ENCODE results near the gene TMCC1. TPM values are rescaled to one million over a fixed set of nuclear protein-coding genes. Genes with fewer than 3 reads are reported as not detected.

The TMCC1 gene
- total RNA-seq, 1 donor from 2014 or later = 18.0 TPM

DNA sequence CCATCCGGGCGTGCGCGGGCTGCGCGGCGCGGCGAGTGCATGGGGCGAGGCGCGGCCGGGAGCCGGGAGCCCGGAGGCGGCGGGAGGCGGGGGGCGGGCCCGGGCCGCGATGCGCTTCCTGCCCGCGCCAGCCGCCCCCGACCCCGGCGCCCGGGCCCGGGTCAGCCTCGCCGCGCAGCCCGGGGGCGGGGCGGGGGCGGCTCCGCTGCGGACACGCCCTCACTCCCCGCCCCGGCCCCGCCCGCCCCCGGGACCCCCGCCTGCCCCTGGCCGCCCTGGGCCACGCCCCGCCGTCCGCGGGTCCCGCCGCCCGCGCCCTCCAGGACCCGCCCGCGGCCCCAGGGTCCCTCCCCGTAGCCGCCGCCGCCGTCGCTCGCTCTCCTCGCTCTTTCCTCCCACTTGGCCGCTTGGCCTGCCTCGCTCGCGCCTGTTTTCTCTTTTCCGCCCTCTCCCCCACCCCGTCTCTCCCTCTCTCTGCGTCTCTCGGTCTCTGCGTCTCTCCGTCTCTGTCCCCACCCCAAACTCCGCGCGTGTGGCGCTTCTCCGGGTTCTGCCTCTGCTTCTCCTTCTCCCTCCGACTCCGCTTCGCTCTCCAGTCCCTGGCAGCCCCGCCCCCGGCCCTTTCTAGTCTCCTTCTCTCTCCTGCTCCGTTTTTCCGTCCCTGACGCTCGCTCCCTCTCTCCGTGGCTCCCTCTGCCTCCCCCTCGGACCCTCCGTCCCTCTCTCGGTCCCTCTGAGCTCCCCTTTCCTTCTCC is 286.7 kb downstream of the TMCC1 start, which contains the start of gene PLXND1:
PLXND1 (minus strand) TSS at position 41 of the 755 bp plus-strand sequence; CDS start at position 4, 37 bp downstream.
- Mint-ChIP-seq H3K9me3 (no peaks in the 10 kb centered on the region), H3K27ac (peak within 1 kb of the TSS; percentile 31), H3K4me1 (ENCODE audit: low read depth) (peaks cover 10% of the 10 kb centered on the region), H3K27me3 (ENCODE audit: low read depth) (peaks cover 48% of the 10 kb centered on the region), H3K4me3 (ENCODE audit: low read depth) (peak within 1 kb of the TSS; percentile 85), H3K36me3 (ENCODE audit: low read depth) (no peaks in the 10 kb centered on the region)
- intact Hi-C loops (cut with micrococcal nuclease) = loop anchor here (5.0 kb wide), 1 partner anchor 285 kb away; the partner anchor contains the start of gene TMCC1
- peak; percentile 13 for DNase-seq (ENCODE audit: low spot score)

GRCh38 chr3:129605922-129606635 is 287.4 kb downstream of the TMCC1 start:
- peaks cover 52% of the 10 kb centered on the region for H3K27me3 Mint-ChIP-seq (ENCODE audit: low read depth)

DNA sequence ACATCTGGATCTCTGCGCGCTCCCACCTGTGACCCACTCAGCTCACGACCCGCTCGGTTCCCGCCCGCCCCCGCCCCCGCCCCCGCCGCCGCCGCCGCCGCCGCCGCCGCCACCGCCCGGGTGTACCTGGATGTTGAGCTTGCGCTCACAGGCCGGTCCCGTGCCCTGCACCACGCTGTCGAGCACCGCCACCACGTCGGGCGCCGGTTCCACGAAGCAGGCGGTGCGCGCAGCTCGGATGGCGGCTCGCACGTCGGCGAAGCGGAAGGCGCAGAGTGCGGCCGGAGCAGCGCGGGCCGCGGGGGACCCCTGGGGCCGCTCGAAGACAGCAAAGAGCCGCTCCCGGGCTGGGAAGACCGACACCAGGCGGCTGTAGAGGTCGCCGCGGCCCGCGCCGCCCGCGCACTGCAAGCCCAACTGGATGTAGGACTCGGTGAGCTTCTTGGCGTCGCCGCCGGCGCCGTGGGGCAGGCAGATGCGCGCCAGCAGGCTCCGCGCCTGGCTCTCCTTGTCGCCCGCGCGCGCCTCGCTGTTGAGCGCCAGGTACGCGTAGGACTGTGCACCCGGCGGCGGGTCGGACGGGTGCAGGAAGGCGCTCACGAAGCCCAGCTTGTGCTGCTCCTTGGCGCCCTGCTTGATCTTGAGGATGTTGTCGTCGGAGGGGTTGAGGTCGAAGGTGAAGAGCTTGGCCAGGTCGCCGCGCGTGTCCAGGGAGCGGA is 288.1 kb downstream of the TMCC1 start:
- Mint-ChIP-seq H3K9me3 (no peaks in the 10 kb centered on the region), H3K27me3 (ENCODE audit: low read depth) (peaks cover 56% of the 10 kb centered on the region), H3K27ac (peak overlapping the region; percentile 29), H3K4me3 (ENCODE audit: low read depth) (peak overlapping the region; percentile 85), H3K36me3 (ENCODE audit: low read depth) (no peaks in the 10 kb centered on the region), H3K4me1 (ENCODE audit: low read depth) (peaks cover 10% of the 10 kb centered on the region)
- DNase-seq (ENCODE audit: low spot score) = peak; percentile 30
- intact Hi-C loops (cut with micrococcal nuclease) = loop anchor here (5.0 kb wide), 1 partner anchor 287 kb away; the partner anchor contains the start of gene TMCC1

More at GRCh38 chr3:129605922-129606635, 287.4 kb downstream of the TMCC1 start:
- intact Hi-C loops (cut with micrococcal nuclease) = loop anchor here (5.0 kb wide), 1 partner anchor 286 kb away; the partner anchor contains the start of gene TMCC1
- H3K27ac Mint-ChIP-seq = no peak overlapping the region
- H3K4me3 Mint-ChIP-seq (ENCODE audit: low read depth) = peak overlapping the region; percentile 85
- no peaks in the 10 kb centered on the region for H3K9me3 Mint-ChIP-seq
- H3K4me1 Mint-ChIP-seq (ENCODE audit: low read depth) = peaks cover 10% of the 10 kb centered on the region
- no peak for DNase-seq (ENCODE audit: low spot score)
- no peaks in the 10 kb centered on the region for H3K36me3 Mint-ChIP-seq (ENCODE audit: low read depth)

GRCh38 chr3:129604767-129605166 is 288.7 kb downstream of the TMCC1 start:
- Mint-ChIP-seq H3K27ac (no peak overlapping the region), H3K9me3 (no peaks in the 10 kb centered on the region), H3K27me3 (ENCODE audit: low read depth) (peaks cover 52% of the 10 kb centered on the region), H3K4me3 (ENCODE audit: low read depth) (no peak overlapping the region), H3K4me1 (ENCODE audit: low read depth) (peaks cover 10% of the 10 kb centered on the region), H3K36me3 (ENCODE audit: low read depth) (no peaks in the 10 kb centered on the region)
- DNase-seq (ENCODE audit: low spot score) = no peak
- intact Hi-C loops (cut with micrococcal nuclease) = loop anchor here (5.0 kb wide), 1 partner anchor 288 kb away; the partner anchor contains the start of gene TMCC1

DNA sequence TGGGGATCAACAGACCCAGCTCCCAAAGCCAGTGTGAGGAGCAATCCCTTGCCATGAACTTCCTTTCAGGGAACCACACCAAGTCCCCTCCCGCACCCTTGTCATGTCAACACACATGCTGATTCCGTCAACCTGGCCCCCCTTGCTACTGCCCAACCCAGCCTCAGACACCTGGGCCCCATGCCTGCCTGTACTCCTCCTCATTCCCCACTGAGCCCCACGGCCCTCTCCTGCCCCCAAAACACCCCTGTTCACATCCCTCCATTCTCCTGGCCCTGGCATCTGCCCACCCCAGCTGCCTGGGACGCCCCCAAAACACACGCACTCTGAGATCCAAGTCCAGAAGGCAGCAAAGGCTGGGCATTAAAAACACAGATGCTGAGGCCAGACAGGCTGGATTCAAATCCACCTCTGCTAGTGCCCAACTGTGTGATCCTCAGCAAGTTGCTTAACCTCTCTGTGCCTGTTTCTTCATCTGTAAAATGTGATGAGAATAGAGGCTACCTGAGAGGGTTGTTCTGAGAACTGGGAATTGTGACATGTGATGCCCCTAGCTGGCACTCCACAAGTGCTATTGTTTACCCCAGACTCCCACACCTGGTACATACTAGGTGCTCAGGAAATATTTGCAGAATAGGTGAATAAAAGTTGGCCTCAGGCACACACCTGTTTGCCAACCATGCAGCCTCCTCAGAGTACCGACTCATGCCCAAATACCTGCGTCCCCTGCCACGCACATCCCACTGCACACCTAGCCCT is 289.3 kb downstream of the TMCC1 start:
- peaks cover 9% of the 10 kb centered on the region for H3K4me1 Mint-ChIP-seq (ENCODE audit: low read depth)
- no peaks in the 10 kb centered on the region for H3K9me3 Mint-ChIP-seq
- no peak overlapping the region for H3K4me3 Mint-ChIP-seq (ENCODE audit: low read depth)
- H3K27me3 Mint-ChIP-seq (ENCODE audit: low read depth) = peaks cover 51% of the 10 kb centered on the region
- H3K36me3 Mint-ChIP-seq (ENCODE audit: low read depth) = no peaks in the 10 kb centered on the region
- H3K27ac Mint-ChIP-seq = no peak overlapping the region
- no peak for DNase-seq (ENCODE audit: low spot score)
- intact Hi-C loops (cut with micrococcal nuclease) = no loop called here

- H3K4me3 Mint-ChIP-seq (ENCODE audit: low read depth) = no peak overlapping the region
- no peak overlapping the region for H3K27ac Mint-ChIP-seq
- peaks cover 7% of the 10 kb centered on the region for H3K4me1 Mint-ChIP-seq (ENCODE audit: low read depth)
- no peaks in the 10 kb centered on the region for H3K9me3 Mint-ChIP-seq
- intact Hi-C loops (cut with micrococcal nuclease) = no loop called here
- no peak for DNase-seq (ENCODE audit: low spot score)
- peaks cover 48% of the 10 kb centered on the region for H3K27me3 Mint-ChIP-seq (ENCODE audit: low read depth)
- H3K36me3 Mint-ChIP-seq (ENCODE audit: low read depth) = no peaks in the 10 kb centered on the region
These were observed 290.0 kb downstream of the TMCC1 start for GRCh38 chr3:129603561-129603942.

GRCh38 chr3:129602730-129603560 is 290.6 kb downstream of the TMCC1 start:
- intact Hi-C loops (cut with micrococcal nuclease) = no loop called here
- Mint-ChIP-seq H3K36me3 (ENCODE audit: low read depth) (no peaks in the 10 kb centered on the region), H3K4me3 (ENCODE audit: low read depth) (no peak overlapping the region), H3K27ac (no peak overlapping the region), H3K9me3 (no peaks in the 10 kb centered on the region), H3K4me1 (ENCODE audit: low read depth) (peaks cover 7% of the 10 kb centered on the region), H3K27me3 (ENCODE audit: low read depth) (peaks cover 48% of the 10 kb centered on the region)
- DNase-seq (ENCODE audit: low spot score) = no peak

DNA sequence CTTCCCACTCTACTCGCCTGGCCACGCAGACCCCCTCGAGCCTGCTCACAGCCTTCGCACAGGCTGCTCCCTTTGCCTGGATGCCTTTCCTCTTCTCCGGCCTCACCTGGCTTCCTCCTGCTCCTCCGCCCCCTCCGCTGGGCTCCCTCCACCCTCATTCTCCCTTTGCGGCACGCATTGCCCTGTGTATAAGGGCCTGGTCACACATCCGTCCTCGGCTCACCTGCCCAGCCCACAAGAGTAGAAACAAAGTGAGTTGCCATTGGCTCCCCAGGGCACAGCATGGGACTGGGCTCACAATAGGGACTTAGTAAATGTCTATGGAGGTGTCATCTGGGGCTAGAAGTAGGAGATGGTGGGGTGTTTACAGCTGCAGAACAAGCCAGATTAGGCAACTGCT is 291.2 kb downstream of the TMCC1 start:
- Mint-ChIP-seq H3K4me3 (ENCODE audit: low read depth) (no peak overlapping the region), H3K27me3 (ENCODE audit: low read depth) (peaks cover 45% of the 10 kb centered on the region)

DNA sequence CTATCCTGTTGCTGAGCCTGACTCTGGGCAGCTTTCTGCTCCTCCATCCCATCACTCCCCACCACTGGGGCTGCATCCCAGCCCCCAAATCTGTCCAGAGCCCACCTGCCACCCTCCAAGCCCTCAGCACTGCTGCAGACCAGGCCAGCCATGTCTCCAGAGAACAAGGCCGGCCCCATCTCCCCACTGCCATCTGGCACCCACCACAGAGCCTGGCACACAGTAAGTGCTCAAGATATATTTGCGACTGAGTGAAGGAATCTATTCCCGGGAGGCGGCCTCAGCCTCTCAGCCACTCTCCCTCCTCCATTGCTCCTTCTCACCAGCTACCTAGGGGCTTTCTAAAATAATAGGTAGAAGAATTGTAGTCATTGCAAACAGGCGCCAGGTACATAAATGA is 291.8 kb downstream of the TMCC1 start:
- Mint-ChIP-seq H3K9me3 (no peaks in the 10 kb centered on the region), H3K4me3 (ENCODE audit: low read depth) (no peak overlapping the region), H3K27me3 (ENCODE audit: low read depth) (peaks cover 41% of the 10 kb centered on the region), H3K4me1 (ENCODE audit: low read depth) (peaks cover 3% of the 10 kb centered on the region), H3K27ac (no peak overlapping the region), H3K36me3 (ENCODE audit: low read depth) (no peaks in the 10 kb centered on the region)
- DNase-seq (ENCODE audit: low spot score) = no peak
- intact Hi-C loops (cut with micrococcal nuclease) = no loop called here

More for the DNA sequence above, 291.2 kb downstream of the TMCC1 start:
- Mint-ChIP-seq H3K27ac (no peak overlapping the region), H3K36me3 (ENCODE audit: low read depth) (no peaks in the 10 kb centered on the region), H3K9me3 (no peaks in the 10 kb centered on the region), H3K4me1 (ENCODE audit: low read depth) (peaks cover 6% of the 10 kb centered on the region)
- intact Hi-C loops (cut with micrococcal nuclease) = no loop called here
- no peak for DNase-seq (ENCODE audit: low spot score)

GRCh38 chr3:129600348-129600747 is 293.2 kb downstream of the TMCC1 start:
- Mint-ChIP-seq H3K9me3 (no peaks in the 10 kb centered on the region), H3K36me3 (ENCODE audit: low read depth) (no peaks in the 10 kb centered on the region), H3K4me3 (ENCODE audit: low read depth) (no peak overlapping the region), H3K4me1 (ENCODE audit: low read depth) (no peaks in the 10 kb centered on the region), H3K27me3 (ENCODE audit: low read depth) (peaks cover 47% of the 10 kb centered on the region), H3K27ac (no peak overlapping the region)
- intact Hi-C loops (cut with micrococcal nuclease) = no loop called here
- DNase-seq (ENCODE audit: low spot score) = no peak

GRCh38 chr3:129599607-129600006 is 293.9 kb downstream of the TMCC1 start:
- Mint-ChIP-seq H3K4me1 (ENCODE audit: low read depth) (no peaks in the 10 kb centered on the region), H3K36me3 (ENCODE audit: low read depth) (no peaks in the 10 kb centered on the region), H3K27me3 (ENCODE audit: low read depth) (peaks cover 50% of the 10 kb centered on the region), H3K27ac (no peak overlapping the region), H3K9me3 (no peaks in the 10 kb centered on the region), H3K4me3 (ENCODE audit: low read depth) (no peak overlapping the region)
- DNase-seq (ENCODE audit: low spot score) = no peak
- intact Hi-C loops (cut with micrococcal nuclease) = no loop called here
